ENCODE measurements around the gene GALNT14.
A peak's percentile ranks its signal among the peaks of the same experiment; 100 is the strongest.

The GALNT14 gene

GRCh38 chr2:30975156-30975555 lies 163.1 kb downstream of the GALNT14 start:
- DNase-seq, result no peak

GRCh38 chr2:30974554-30974953 lies 163.7 kb downstream of the GALNT14 start:
- DNase-seq, result no peak

- no peak for DNase-seq
These were observed 164.1 kb downstream of the GALNT14 start for GRCh38 chr2:30974092-30974491.

GRCh38 chr2:30971231-30972025 lies 166.8 kb downstream of the GALNT14 start:
- DNase-seq, result no peak

- DNase-seq, result no peak
These were observed 169.4 kb downstream of the GALNT14 start for GRCh38 chr2:30968660-30969397.

GRCh38 chr2:30966786-30967185 lies 171.5 kb downstream of the GALNT14 start:
- DNase-seq, result no peak

- no peak for DNase-seq
These were observed 173.2 kb downstream of the GALNT14 start for GRCh38 chr2:30965022-30965531.

- DNase-seq, result no peak
These were observed 173.8 kb downstream of the GALNT14 start for GRCh38 chr2:30964334-30965005.

- DNase-seq, result no peak
These were observed 175.1 kb downstream of the GALNT14 start for GRCh38 chr2:30963184-30963583.

- no peak for DNase-seq
These were observed 178.0 kb downstream of the GALNT14 start for GRCh38 chr2:30960213-30960612.

GRCh38 chr2:30959653-30960052 lies 178.6 kb downstream of the GALNT14 start:
- DNase-seq, result no peak

GRCh38 chr2:30958918-30959265 lies 179.3 kb downstream of the GALNT14 start:
- DNase-seq, result no peak

GRCh38 chr2:30958193-30958917 lies 179.9 kb downstream of the GALNT14 start:
- no peak for DNase-seq

- no peak for DNase-seq
These were observed 180.6 kb downstream of the GALNT14 start for GRCh38 chr2:30957591-30957990.

- no peak for DNase-seq
These were observed 181.2 kb downstream of the GALNT14 start for GRCh38 chr2:30956995-30957394.

- DNase-seq, result no peak
These were observed 182.6 kb downstream of the GALNT14 start for GRCh38 chr2:30955516-30956132.

GRCh38 chr2:30950339-30950738 lies 187.9 kb downstream of the GALNT14 start:
- DNase-seq, result no peak

GRCh38 chr2:30949435-30949834 lies 188.8 kb downstream of the GALNT14 start:
- no peak for DNase-seq

GRCh38 chr2:30948857-30949256 lies 189.4 kb downstream of the GALNT14 start:
- no peak for DNase-seq

GRCh38 chr2:30948130-30948529 lies 190.1 kb downstream of the GALNT14 start:
- no peak for DNase-seq

GRCh38 chr2:30947686-30948085 lies 190.6 kb downstream of the GALNT14 start:
- DNase-seq, result peak in 1 of 51 donors; percentile 13
